Neural cell (in vitro differentiated cells): ENCODE data around the gene MYBPC1. TPM values are rescaled to one million over a fixed set of nuclear protein-coding genes. Genes with fewer than 3 reads are reported as not detected.

Source experiments
- polyA plus RNA-seq: library from polyadenylated mRNA; depleted of rRNA; stranded (reverse); fragments of >200 nt; gene quantifications from 2 replicates; pipeline ENCODE4 v1.2.3, GENCODE V29; 2014
- small RNA-seq, 3 experiments: library from RNA; depleted of rRNA; stranded (forward); fragments of <200 nt; gene quantifications; one replicate each; pipeline ENCODE3, GENCODE V24; 2012

The MYBPC1 gene
- polyA plus RNA-seq, 1 donor from 2014 or later: not detected

Small RNA genes lying within 50 kb of the gene (small RNA-seq; reads per million reads assigned to genes)
- 0 reads per million in 3 experiments for gene RNY1P16

Other genes starting within 250 kb of the MYBPC1 start
- 32.3 and 33.0 TPM in 2 replicates for gene ARL1, start 187.2 kb upstream of the MYBPC1 start, polyA plus RNA-seq
- not detected in 2 replicates for gene SPIC, start 119.6 kb upstream of the MYBPC1 start, polyA plus RNA-seq
- 11.9 and 20.5 TPM in 2 replicates for gene CHPT1, start 102.7 kb downstream of the MYBPC1 start, polyA plus RNA-seq
- 2.1 and 3.4 TPM in 2 replicates for gene SYCP3, start 144.5 kb downstream of the MYBPC1 start, polyA plus RNA-seq
- 80.0 and 87.2 TPM in 2 replicates for gene GNPTAB, start 236.0 kb downstream of the MYBPC1 start, polyA plus RNA-seq